PC-3 (cell line): ENCODE data around the gene HDAC11. TPM values are rescaled to one million over a fixed set of nuclear protein-coding genes. Genes with fewer than 3 reads are reported as not detected.

Experiments
- ATAC-seq: fragments of 200-7000 bp; cut with Tn5 transposase; 2 replicates; pipeline ENCODE4 v1.9.1; 2020; ENCODE audit warnings: mild to moderate bottlenecking, moderate library complexity
- BruUV-seq: library from RNA; stranded (reverse); fragments of 400-500 nt; replicated peaks from 2 replicates; lab custom pipeline; 2021; lab: Mats Ljungman, UMichigan
- CTCF ChIA-PET: fragments of 300-600 bp; sonication (Branson Sonifier 250); formaldehyde crosslinking; loops from one replicate; lab custom pipeline; 2022; ENCODE audit warnings: antibody characterized with exemption; lab: Charles Lee
- POLR2A ChIA-PET: fragments of 300-600 bp; sonication (Branson Sonifier 250); formaldehyde crosslinking; loops from one replicate; lab custom pipeline; 2022; ENCODE audit warnings: antibody characterized with exemption; ENCODE audit not compliant: unreplicated experiment; lab: Charles Lee
- DNase-seq: peaks from one replicate; pipeline ENCODE4 v3.0.0-alpha.2; 2015
- H2AFZ ChIP-seq: fragments of 300-600 bp; sonication (generic); 2 replicates; pipeline ENCODE4 v1.6.0; 2016; ENCODE audit warnings: antibody characterized with exemption, low read length
- H3F3A ChIP-seq: fragments of 300-600 bp; sonication (generic); one replicate; pipeline ENCODE4 v1.6.0; 2017; ENCODE audit warnings: antibody characterized with exemption, low read length, control low read depth, mild to moderate bottlenecking; ENCODE audit not compliant: unreplicated experiment
- H3K27ac ChIP-seq: fragments of 300-600 bp; sonication (generic); 2 replicates; pipeline ENCODE4 v1.5.1; 2016; ENCODE audit warnings: mild to moderate bottlenecking, low read length
- H3K27me3 ChIP-seq: fragments of 300-600 bp; sonication (generic); 2 replicates; pipeline ENCODE4 v1.6.1; 2016; ENCODE audit warnings: low read length, mixed read lengths
- H3K36me3 ChIP-seq: fragments of 300-600 bp; sonication (generic); 2 replicates; pipeline ENCODE4 v1.6.1; 2016; ENCODE audit warnings: low read depth, mixed run types, low read length, mixed read lengths
- H3K4me1 ChIP-seq: fragments of 300-600 bp; sonication (generic); 2 replicates; pipeline ENCODE4 v1.5.1; 2016; ENCODE audit warnings: low read length; ENCODE audit not compliant: insufficient read depth
- H3K4me2 ChIP-seq: fragments of 300-600 bp; sonication (generic); 2 replicates; pipeline ENCODE4 v1.6.0; 2016; ENCODE audit warnings: low read length
- H3K4me3 ChIP-seq: fragments of 300-600 bp; sonication (generic); 2 replicates; pipeline ENCODE4 v1.5.1; 2016; ENCODE audit warnings: mild to moderate bottlenecking, low read length, mixed read lengths
- H3K79me2 ChIP-seq: fragments of 300-600 bp; sonication (generic); 2 replicates; pipeline ENCODE4 v1.6.1; 2017; ENCODE audit warnings: low read length, mixed read lengths
- H3K9ac ChIP-seq: fragments of 300-600 bp; sonication (generic); 2 replicates; pipeline ENCODE4 v1.6.0; 2016; ENCODE audit warnings: mild to moderate bottlenecking, low read length
- H3K9me2 ChIP-seq: fragments of 300-600 bp; sonication (generic); replicated peaks from 2 replicates; pipeline ENCODE4 v1.6.1; 2016; ENCODE audit warnings: mixed run types, low read length, mixed read lengths
- H3K9me3 ChIP-seq: fragments of 300-600 bp; sonication (generic); 2 replicates; pipeline ENCODE4 v1.6.1; 2016; ENCODE audit warnings: low read length, mixed read lengths
- H4K20me1 ChIP-seq: fragments of 300-600 bp; sonication (generic); 2 replicates; pipeline ENCODE4 v1.6.1; 2016; ENCODE audit warnings: low read length, mixed read lengths
- EZH2 ChIP-seq: fragments of 300-600 bp; sonication (generic); IDR thresholded peaks from one replicate; pipeline ENCODE4 v1.6.1; 2017; ENCODE audit warnings: antibody characterized with exemption, mild to moderate bottlenecking, low read length; ENCODE audit not compliant: unreplicated experiment
- EZH2phosphoT487 ChIP-seq: fragments of 300-600 bp; sonication (generic); IDR thresholded peaks from 2 replicates; pipeline ENCODE4 v1.6.1; 2018; ENCODE audit warnings: mild to moderate bottlenecking, antibody characterized with exemption, low read length, borderline replicate concordance
- intact Hi-C: fragments of 100-400 bp; cut with micrococcal nuclease; formaldehyde crosslinking; loops from 2 replicates; pipeline ENCODE4 v1.9.0; 2023
- total RNA-seq: library from RNA; depleted of rRNA; stranded (reverse); fragments of >200 nt; gene quantifications from 2 replicates; pipeline ENCODE4 v1.2.3, GENCODE V29; 2014
- TF ChIP-seq, protein P1 (sequence below): fragments of 300-600 bp; sonication (generic); conservative IDR thresholded peaks from 2 replicates; pipeline ENCODE4 v1.5.1; 2017; ENCODE audit warnings: antibody characterized with exemption, low read depth, mild to moderate bottlenecking, low read length

Gene HDAC11
- total RNA-seq, 1 experiment from 2014 or later: 24.2 TPM

DNA sequence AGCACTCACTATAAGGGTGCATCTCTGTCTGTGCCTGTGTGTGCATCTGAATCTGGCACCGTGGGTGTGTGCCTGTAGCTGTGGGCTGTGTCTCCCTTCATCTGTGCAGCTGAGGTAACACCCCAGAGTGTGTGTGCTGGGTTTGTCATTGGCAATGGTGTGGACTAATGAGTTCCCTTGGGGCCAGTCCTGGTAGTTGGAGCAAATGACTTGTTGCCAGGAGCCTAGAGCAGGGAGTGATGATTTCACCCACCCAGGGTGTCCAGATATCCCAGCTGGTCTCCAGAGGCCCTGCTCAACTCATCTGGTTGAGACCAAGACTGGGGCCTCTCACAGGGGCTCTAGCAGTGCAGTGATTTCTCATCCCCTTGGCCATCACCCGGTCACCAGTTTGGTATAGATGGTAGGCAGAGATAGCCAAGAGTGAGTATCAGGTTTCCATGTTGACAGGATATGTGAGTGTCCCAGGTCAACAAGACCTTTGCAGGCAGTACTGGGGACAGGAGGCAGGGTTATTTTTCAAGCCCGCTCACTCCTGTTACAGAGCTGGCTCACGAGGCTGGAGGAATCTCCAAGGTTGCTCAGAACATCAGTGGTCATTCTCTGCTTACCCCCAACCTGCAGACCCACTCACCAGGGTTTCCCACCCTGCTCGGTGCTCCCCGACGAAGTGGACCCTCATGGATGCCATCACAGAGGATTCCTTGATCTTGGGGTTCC is 4.1 kb upstream of the HDAC11 start:
- ChIA-PET POLR2A (interaction anchor here (0.6 kb wide), 1 partner anchor 10 kb away, joined by 3 read pairs; no protein-coding TSS in a partner anchor), CTCF (no interaction called here)
- H3K79me2 ChIP-seq: no peaks in the 10 kb centered on the region
- DNase-seq (peak; percentile 67), ATAC-seq (peak; percentile 9)
- H3K27me3 ChIP-seq: no peaks in the 10 kb centered on the region
- no peak overlapping the region for H2AFZ ChIP-seq
- H3K4me1 ChIP-seq: peaks cover 29% of the 10 kb centered on the region
- H4K20me1 ChIP-seq: no peaks in the 10 kb centered on the region
- no peaks in the 10 kb centered on the region for H3F3A ChIP-seq
- no peaks in the 10 kb centered on the region for H3K9me2 ChIP-seq
- intact Hi-C loops: no loop called here
- BruUV-seq: no TSS peak
- no peaks in the 10 kb centered on the region for H3K36me3 ChIP-seq
- no peak overlapping the region for H3K27ac ChIP-seq
- no peak overlapping the region for H3K4me3 ChIP-seq
- TF ChIP-seq EZH2: no peak
- no peak for TF ChIP-seq EZH2phosphoT487
- TF ChIP-seq, protein P1, sequence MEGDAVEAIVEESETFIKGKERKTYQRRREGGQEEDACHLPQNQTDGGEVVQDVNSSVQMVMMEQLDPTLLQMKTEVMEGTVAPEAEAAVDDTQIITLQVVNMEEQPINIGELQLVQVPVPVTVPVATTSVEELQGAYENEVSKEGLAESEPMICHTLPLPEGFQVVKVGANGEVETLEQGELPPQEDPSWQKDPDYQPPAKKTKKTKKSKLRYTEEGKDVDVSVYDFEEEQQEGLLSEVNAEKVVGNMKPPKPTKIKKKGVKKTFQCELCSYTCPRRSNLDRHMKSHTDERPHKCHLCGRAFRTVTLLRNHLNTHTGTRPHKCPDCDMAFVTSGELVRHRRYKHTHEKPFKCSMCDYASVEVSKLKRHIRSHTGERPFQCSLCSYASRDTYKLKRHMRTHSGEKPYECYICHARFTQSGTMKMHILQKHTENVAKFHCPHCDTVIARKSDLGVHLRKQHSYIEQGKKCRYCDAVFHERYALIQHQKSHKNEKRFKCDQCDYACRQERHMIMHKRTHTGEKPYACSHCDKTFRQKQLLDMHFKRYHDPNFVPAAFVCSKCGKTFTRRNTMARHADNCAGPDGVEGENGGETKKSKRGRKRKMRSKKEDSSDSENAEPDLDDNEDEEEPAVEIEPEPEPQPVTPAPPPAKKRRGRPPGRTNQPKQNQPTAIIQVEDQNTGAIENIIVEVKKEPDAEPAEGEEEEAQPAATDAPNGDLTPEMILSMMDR: no peak
- no peak overlapping the region for H3K9ac ChIP-seq
- H3K4me2 ChIP-seq: 0 out of 2 replicates have a peak overlapping the region, but pooled peaks have one; percentile 20
- H3K9me3 ChIP-seq: no peaks in the 10 kb centered on the region

DNA sequence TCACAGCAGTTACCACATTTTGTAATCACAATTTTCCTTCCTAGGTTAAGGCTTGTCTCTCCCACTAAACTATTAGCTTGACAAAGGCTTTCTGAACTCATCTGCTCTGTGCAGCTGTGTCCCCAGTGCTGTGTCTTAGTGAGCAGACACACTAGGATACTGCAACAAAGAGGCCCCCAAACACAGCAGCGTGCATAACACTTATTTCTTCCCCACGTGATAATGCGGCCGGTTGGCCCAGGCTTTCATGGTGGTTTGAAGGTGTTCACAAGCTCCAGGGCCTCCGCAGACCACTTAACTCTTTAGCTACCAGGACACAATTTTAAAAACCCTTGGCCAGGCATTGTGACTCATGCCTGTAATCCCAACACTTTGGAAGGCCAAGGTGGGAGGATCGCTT is 2.2 kb upstream of the HDAC11 start:
- ATAC-seq (no peak), DNase-seq (no peak)
- H4K20me1 ChIP-seq: no peaks in the 10 kb centered on the region
- no peak overlapping the region for H3K4me2 ChIP-seq
- ChIA-PET POLR2A (no interaction called here), CTCF (no interaction called here)
- TF ChIP-seq, protein P1: no peak
- TF ChIP-seq EZH2phosphoT487 (no peak), EZH2 (no peak)
- no peaks in the 10 kb centered on the region for H3K9me3 ChIP-seq
- intact Hi-C loops: no loop called here
- no peaks in the 10 kb centered on the region for H3F3A ChIP-seq
- H3K36me3 ChIP-seq: no peaks in the 10 kb centered on the region
- no peaks in the 10 kb centered on the region for H3K27me3 ChIP-seq
- peaks cover 23% of the 10 kb centered on the region for H3K4me1 ChIP-seq
- H3K27ac ChIP-seq: no peak overlapping the region
- no peaks in the 10 kb centered on the region for H3K79me2 ChIP-seq
- H3K9me2 ChIP-seq: no peaks in the 10 kb centered on the region
- H3K4me3 ChIP-seq: no peak overlapping the region
- no TSS peak for BruUV-seq
- no peak overlapping the region for H3K9ac ChIP-seq
- no peak overlapping the region for H2AFZ ChIP-seq

DNA sequence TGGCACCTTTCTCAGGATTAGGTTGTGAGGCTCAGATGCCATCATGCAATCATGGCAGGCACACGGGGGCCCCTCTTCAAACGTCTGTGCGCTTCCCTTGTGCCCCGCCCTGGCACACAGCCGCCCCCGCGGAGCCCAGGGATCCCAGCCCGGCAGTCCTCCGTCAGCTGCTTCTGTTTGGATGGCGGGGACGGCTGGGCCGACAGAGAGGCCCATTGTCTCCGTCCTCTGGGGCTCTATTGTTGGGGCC is 849 bp upstream of the HDAC11 start:
- ChIA-PET CTCF (no interaction called here), POLR2A (interaction anchor here (0.6 kb wide), 1 partner anchor 181 kb away, joined by 6 read pairs; no protein-coding TSS in a partner anchor)
- TF ChIP-seq EZH2phosphoT487: no peak
- TF ChIP-seq, protein P1: no peak
- no peak for TF ChIP-seq EZH2
- intact Hi-C loops: no loop called here
- Histone ChIP-seq H3F3A (no peaks in the 10 kb centered on the region), H3K4me1 (peaks cover 23% of the 10 kb centered on the region), H4K20me1 (no peaks in the 10 kb centered on the region), H3K36me3 (no peaks in the 10 kb centered on the region), H3K79me2 (no peaks in the 10 kb centered on the region), H3K4me2 (peak overlapping the region; percentile 97), H3K9me2 (no peaks in the 10 kb centered on the region), H3K9ac (peak overlapping the region; percentile 86), H3K27ac (no peak overlapping the region), H2AFZ (peak overlapping the region; percentile 96), H3K27me3 (no peaks in the 10 kb centered on the region), H3K4me3 (peak overlapping the region; percentile 88), H3K9me3 (no peaks in the 10 kb centered on the region)
- DNase-seq (peak; percentile 33), ATAC-seq (peak; percentile 18)
- BruUV-seq: no TSS peak
